Skin of body (tissue), 2 donors: ENCODE measurements around the gene SLC2A9. TPM values are rescaled to one million over a fixed set of nuclear protein-coding genes. Genes with fewer than 3 reads are reported as not detected.

Source experiments
- DNase-seq: peaks from one replicate; lab custom pipeline; 2025; lab: John Stamatoyannopoulos, UW
- total RNA-seq: library from RNA; depleted of rRNA; stranded (reverse); fragments of >200 nt; gene quantifications from one replicate; pipeline ENCODE4 v1.2.3, GENCODE V29; 2014

The SLC2A9 gene
- total RNA-seq, 1 donor from 2014 or later = 5.0 TPM

- peak; percentile 7 for DNase-seq
These were observed 126.5 kb downstream of the SLC2A9 start for GRCh38 chr4:9894644-9895332.

DNA sequence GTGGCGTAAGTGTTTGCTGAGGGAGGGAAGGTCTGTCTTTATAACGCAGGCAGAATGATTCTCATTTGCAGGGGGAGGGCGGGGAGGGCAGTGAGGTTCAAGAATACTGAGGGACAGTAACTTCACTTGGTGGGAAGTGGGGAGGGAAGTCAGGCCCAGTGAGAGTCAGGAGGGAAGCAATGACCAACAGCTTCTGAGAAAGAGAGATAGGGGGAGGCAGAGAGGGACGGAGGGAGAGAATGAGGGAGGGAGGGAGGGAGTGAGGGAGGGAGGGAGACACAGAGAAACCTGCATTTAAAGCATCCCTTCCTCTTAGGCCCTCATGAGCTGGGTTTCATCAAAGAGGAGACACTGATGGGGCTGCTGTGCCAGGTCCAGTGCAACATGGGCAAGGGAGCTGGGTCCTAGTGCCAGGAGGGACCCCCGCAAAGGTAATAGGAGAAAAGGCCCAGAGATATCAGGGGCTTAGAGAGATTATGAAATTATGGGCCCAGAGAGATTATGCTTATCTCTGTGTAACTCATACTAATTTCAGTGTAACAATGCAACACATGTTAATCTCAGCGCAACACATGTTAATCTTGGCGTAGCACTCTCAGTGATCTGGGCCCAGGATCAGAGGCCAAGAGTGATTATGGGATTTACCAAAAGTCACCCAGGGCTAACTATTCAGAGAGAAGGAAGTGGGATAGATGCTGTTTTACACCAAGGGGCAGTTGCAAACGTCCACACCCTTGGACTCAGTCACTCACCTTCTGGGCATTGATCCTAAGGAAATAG, 127.8 kb downstream of the SLC2A9 start:
- no peak for DNase-seq

DNA sequence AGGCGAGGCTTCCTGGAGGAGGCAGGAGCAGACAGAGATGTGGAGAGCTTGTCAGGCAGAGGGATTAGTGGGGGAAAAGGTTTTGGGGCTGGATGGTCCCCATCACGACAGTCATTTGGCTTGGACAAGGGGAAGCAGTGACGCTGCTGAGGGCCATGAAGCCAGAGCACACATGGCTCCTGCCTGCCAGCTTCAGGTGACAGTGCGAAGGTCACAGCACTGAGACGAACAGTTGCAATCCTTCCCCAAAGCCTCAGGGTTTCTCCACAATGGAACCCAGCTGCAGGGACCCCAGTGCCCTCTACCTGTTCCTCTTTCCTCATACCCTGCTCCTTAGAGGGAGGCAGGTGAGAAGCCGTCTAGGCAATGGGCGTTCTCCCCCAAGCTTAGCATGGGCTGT, 129.6 kb downstream of the SLC2A9 start:
- DNase-seq = no peak

- no peak for DNase-seq
These were observed 130.2 kb downstream of the SLC2A9 start for GRCh38 chr4:9891056-9891455.

DNA sequence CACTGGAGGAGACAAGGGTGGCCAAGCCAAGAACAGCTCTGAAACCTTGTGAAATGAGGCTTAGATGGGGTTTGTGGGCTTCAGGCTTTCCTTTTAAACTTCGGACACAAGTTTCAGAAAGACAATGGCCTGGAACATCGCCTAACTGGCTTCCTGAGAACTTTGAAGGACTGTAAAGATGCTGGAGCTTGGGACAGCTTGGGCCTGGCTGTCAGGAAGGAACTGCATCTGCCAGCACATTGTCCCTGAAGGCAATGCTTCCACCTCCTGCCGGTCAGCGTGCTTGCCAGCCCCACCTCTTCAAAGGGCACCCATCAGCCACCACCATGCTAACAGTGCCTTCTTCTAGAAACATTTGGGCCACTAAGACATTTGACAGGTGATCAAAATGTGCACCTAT, 132.0 kb downstream of the SLC2A9 start:
- DNase-seq = no peak

DNA sequence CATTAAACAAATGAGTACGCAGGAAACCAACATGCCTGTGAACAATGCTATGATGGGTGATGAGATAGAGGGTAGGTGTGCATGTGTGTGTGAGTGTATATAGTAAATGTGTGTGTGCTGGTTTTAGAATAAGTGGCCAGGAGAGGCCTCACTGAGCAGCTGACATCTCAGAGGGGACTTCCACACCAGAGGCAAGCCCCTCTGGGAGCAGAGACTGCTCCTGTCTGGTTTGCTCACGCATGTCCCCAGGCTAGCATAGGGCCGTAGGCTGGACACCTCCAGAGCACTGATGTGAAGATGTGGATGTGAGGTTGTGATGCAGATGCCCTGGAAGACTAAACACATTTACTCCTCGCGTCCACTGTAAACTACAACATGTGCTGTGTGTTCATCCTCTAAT, 135.3 kb downstream of the SLC2A9 start:
- DNase-seq = no peak

GRCh38 chr4:9880406-9881197, 140.7 kb downstream of the SLC2A9 start:
- DNase-seq = peak; percentile 8

GRCh38 chr4:9877123-9877522, 144.2 kb downstream of the SLC2A9 start:
- no peak for DNase-seq

DNA sequence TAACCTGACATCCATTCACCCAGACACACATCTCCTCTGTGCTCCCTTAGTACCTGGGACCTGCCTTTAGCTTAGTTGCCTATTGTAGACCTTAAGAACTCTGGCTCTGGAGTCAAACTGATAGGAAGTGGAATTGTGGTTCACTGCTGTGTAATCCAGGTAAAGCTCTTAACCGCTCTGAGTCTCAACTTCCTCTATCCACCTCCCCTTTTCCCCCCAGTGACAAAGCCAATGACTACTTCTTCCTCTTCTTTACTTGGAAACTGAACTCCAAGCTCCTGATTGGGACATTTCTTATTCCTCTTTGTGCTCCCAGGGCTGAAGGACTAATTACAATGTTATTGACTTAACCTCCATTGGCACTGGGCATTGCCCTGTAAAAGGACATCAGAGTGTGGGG, 145.8 kb downstream of the SLC2A9 start:
- no peak for DNase-seq

DNA sequence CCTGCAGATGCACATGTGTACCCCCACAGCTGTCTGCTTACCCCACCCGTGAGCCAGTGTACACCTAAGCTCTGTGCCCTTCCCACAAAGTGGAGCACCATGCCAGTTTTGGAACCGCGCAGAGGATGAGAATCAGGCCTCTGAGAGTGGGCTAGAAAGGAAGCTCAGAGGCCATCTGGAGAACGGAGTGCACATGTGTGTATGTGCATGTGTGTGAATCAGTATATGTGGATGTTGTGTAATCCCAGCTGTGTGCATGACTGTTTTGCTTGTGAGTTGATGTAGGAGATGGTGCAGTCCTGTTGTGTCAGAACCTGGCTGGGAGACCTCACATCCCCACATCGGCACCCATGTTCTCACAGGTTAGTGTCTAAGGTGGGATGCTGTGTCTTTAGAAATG, 146.9 kb downstream of the SLC2A9 start:
- peak; percentile 9 for DNase-seq

DNA sequence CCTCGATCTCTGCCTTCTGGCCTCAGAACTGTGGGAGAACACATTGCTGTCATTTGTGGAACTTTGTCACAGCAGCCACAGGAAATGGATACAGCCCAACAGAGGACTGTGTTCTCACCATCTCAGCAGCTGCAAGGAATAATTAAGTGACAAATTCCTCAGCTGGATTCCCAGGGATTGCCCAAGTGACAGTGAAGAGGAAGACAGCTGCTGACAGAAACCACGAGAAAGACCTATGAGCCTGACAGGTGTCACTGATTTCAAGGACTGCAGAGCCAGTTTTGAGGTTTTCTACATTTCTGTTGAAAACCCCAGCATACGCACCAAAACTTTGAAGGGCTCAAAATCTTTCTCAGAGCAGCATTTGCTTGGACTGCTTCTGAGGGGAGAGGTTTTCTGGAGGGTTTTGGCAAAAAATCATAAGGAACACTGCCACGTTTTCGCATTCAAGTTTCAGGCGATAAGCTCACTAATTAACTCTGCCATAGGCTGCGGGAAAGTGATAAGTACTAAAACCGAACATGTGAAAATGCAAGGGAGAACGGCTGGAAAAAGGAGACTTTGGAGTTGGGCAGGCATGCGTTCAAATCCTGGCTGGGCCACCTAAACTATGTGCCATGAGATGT, 151.0 kb downstream of the SLC2A9 start:
- DNase-seq = peak; percentile 56

- no peak for DNase-seq
These were observed 153.4 kb downstream of the SLC2A9 start for GRCh38 chr4:9867751-9868425.

DNA sequence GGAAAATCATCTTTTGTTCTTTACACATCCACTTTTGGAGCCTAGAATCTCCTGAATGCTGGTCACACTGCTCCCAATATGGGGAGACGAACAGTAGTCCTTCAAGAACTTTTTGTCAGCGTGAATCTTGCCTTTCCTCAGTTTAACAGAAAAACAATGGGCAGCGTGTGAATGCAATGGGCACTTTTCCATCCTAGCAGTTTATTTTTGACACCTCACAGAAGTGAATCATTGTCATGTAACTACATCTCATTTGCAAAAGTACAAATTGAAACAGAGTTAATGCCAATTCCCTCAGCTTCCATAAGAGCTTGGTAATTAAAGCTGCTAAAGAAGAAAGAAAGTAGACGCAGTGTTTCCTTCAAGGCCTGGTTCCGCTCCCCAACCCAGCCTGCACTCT, 154.4 kb downstream of the SLC2A9 start:
- no peak for DNase-seq

GRCh38 chr4:9861561-9861960, 159.7 kb downstream of the SLC2A9 start:
- no peak for DNase-seq

DNA sequence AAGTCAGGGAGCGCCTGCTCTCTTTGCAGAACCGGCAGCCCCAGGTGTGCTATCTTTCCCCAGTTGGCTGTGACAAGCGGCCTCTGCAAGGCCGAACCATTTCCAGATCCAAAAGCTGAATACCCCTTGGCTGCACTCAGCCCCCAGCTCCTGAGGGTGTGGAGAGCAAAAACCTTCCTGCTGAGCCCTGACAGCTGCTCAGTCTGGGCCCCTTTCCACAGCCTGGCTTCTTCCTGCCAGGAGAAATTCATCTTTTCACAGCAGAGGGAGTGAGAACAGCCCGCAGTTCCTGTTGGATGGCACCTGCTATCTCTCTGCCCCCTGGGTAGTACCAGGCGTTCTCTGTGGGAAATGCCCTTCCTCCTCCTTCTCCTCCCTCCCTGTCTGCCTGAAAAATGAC, 161.5 kb downstream of the SLC2A9 start:
- DNase-seq = no peak

GRCh38 chr4:9849538-9849920, 171.8 kb downstream of the SLC2A9 start:
- DNase-seq = no peak

- DNase-seq = no peak
These were observed 173.1 kb downstream of the SLC2A9 start for GRCh38 chr4:9847968-9848748.

DNA sequence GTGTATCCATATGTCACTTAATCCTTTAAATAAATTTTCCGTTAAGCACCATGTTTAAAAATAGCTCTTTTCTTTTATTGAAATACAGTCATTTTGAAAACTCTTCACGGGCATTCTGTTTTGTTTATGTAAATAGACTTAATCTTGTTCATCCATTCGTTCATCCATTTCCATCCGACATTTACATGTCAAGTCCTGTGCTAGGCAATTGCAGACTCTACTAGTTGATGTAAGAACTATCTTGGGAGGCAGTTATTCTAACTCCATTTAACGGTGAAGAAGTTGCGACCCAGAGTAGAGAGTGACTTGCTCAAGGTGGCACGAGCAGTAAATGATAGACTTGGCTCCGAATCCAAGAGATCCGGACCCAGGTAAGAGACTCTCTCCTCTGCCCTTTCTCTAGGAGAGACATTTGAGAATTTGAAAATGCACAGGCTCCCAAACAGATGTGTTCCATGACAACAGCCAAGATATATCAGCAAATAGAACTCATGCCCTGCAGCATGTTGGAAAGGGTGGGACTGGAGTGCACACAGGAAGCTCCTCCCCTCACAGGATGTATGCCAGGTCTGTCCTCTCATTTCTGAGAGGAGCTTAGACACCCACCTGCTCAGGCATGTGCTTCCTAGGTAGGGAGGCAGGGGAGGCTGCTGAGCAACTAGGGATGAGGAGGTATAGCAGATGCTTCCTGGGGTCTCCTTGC, 175.4 kb downstream of the SLC2A9 start:
- no peak for DNase-seq

DNA sequence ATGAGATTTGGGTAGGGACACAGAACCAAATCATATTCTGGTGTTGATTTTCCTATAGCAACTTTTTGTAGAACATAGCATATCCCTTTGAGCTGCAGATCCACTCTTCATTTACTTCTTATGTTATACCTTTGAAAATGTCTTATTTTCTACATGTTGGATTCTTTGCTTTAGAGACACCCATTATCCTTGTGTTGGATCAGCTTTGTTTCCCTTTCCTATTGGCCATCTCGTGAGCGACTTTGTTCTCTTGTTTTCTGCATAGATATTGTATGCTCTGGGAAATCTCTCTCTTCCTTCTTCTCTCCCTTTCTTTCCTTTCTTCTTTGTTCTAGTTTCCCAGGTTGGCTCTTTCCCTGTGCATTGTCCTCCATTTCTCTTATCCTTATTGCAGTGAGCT, 180.2 kb downstream of the SLC2A9 start:
- no peak for DNase-seq

- no peak for DNase-seq
These were observed 185.9 kb downstream of the SLC2A9 start for GRCh38 chr4:9835430-9835829.
